ENCODE data around the gene SDC4.

- TF ChIP-seq POLR2AphosphoS5 (IDR thresholded peaks at IDR 0.05; ENCODE audit: low read depth, low read length) (no peak), POLR2A (IDR thresholded peaks at IDR 0.05; ENCODE audit: low read depth, low read length) (no peak)
Observed at GRCh38 chr20:45301824-45302271, 46.4 kb downstream of the SDC4 start.
